Measurements from ENCODE around the gene TNFAIP3. TPM values are rescaled to one million over a fixed set of nuclear protein-coding genes. Genes with fewer than 3 reads are reported as not detected.

Gene TNFAIP3
- total and polyA plus RNA-seq, 2 of the 8 experiments (the other 6 are each of a cell fraction or from before 2014, with no cell fraction given) = 1.6 to 2.0 TPM

DNA sequence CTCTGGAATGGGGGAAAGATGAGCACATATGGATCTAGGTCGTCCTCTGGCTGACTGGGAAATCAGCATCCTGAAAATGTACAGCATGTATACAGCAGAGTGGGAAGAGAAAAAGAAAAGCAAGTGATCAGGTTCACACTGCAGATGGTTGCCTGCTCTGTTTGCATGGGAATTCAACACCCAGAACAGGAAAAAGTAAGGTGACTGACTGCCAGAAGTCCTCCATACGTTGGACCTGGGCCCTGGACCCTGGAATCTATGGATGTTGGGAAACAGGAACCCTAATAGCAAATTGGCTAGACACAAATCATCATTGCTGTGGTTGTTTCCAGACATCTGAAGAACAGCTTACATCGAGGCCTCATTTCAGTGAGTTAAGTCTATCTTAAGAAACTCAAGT lies 30.3 kb upstream of the TNFAIP3 start:
- no peaks in the 10 kb centered on the region for H3K79me1 ChIP-seq (ENCODE audit: low read depth, low read length)
- H2AK5ac ChIP-seq (ENCODE audit: low read depth, low read length) = no peak overlapping the region
- H3K9ac ChIP-seq (replicated peaks in 1 of 4; ENCODE audit: extremely low read depth in 1 of 4, low read depth in 3 of 4, low read length in 3 of 4) = no peak overlapping the region
- FAIRE-seq = no peak
- no peaks in the 10 kb centered on the region for H4K20me1 ChIP-seq (replicated peaks in 1 of 2; ENCODE audit: control insufficient read depth in 1 of 2, insufficient read depth in 2 of 2, low read length in 2 of 2)
- no peak overlapping the region for H3K56ac ChIP-seq (replicated peaks; ENCODE audit: insufficient read length, low read depth, low read length)
- no peak overlapping the region for H2BK15ac ChIP-seq (ENCODE audit: low read length)
- no peak overlapping the region for H3K23ac ChIP-seq (ENCODE audit: insufficient read length)
- H3K27me3 ChIP-seq (replicated peaks in 1 of 4; ENCODE audit: control insufficient read depth in 3 of 4, extremely low read depth in 1 of 4, insufficient read depth in 3 of 4, low read length in 3 of 4) = no peaks in the 10 kb centered on the region
- H4K5ac ChIP-seq (ENCODE audit: insufficient read length, low read depth, low read length) = no peak overlapping the region
- no peaks in the 10 kb centered on the region for H3K79me2 ChIP-seq (ENCODE audit: control insufficient read depth in 1 of 2, insufficient read depth in 2 of 2, low read length in 2 of 2)
- WGBS, 2 experiments (ENCODE audit: extremely low coverage in 1 of 2, insufficient coverage in 1 of 2, insufficient read length in 1 of 2, insufficient replicate concordance in 2 of 2, low coverage in 1 of 2, low lambda C conversion rate in 2 of 2, missing lambda C conversion rate in 1 of 2) = 85% methylated on average over 3 of the region's 3 CpGs; no CpG with 5 or more reads in 1 of the 2 experiments
- H3K27ac ChIP-seq (ENCODE audit: low read depth, low read length) = no peak overlapping the region
- no peak for DNase-seq (ENCODE audit: low read depth in 1 of 2, low spot score in 2 of 2)
- no peaks in the 10 kb centered on the region for H3K23me2 ChIP-seq (ENCODE audit: low read depth, low read length)
- H4K8ac ChIP-seq (ENCODE audit: extremely low read depth, insufficient read depth, low read length) = no peak overlapping the region
- TF ChIP-seq, protein P1, sequence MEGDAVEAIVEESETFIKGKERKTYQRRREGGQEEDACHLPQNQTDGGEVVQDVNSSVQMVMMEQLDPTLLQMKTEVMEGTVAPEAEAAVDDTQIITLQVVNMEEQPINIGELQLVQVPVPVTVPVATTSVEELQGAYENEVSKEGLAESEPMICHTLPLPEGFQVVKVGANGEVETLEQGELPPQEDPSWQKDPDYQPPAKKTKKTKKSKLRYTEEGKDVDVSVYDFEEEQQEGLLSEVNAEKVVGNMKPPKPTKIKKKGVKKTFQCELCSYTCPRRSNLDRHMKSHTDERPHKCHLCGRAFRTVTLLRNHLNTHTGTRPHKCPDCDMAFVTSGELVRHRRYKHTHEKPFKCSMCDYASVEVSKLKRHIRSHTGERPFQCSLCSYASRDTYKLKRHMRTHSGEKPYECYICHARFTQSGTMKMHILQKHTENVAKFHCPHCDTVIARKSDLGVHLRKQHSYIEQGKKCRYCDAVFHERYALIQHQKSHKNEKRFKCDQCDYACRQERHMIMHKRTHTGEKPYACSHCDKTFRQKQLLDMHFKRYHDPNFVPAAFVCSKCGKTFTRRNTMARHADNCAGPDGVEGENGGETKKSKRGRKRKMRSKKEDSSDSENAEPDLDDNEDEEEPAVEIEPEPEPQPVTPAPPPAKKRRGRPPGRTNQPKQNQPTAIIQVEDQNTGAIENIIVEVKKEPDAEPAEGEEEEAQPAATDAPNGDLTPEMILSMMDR (IDR thresholded peaks at IDR 0.05; ENCODE audit: control extremely low read depth in 1 of 3, insufficient read depth in 1 of 3, low read depth in 1 of 3, low read length in 3 of 3) = no peak
- TF ChIP-seq CHD2 (IDR thresholded peaks at IDR 0.05; ENCODE audit: low read length) = no peak
- no peak for TF ChIP-seq RFX5 (IDR thresholded peaks at IDR 0.05; ENCODE audit: borderline replicate concordance, low read depth, low read length)
- no peak for TF ChIP-seq SUZ12 (IDR thresholded peaks at IDR 0.05; ENCODE audit: low read length)
- no peak for TF ChIP-seq PHF8 (conservative IDR thresholded peaks at IDR 0.05; ENCODE audit: low read depth, low read length)
- TF ChIP-seq EZH2 (IDR thresholded peaks at IDR 0.05; ENCODE audit: low read depth, low read length, severe bottlenecking) = no peak
- TF ChIP-seq TAF7 (optimal IDR thresholded peaks at IDR 0.05; ENCODE audit: borderline replicate concordance, low read depth, low read length) = no peak
- no peak for TF ChIP-seq HDAC2 (IDR thresholded peaks at IDR 0.05; ENCODE audit: borderline replicate concordance in 1 of 2, low read depth in 2 of 2, low read length in 2 of 2)
- no peak for TF ChIP-seq NANOG (IDR thresholded peaks at IDR 0.05; ENCODE audit: insufficient read depth, low read depth, low read length, poor library complexity, severe bottlenecking)
- no peak for TF ChIP-seq SP4 (IDR thresholded peaks at IDR 0.05; ENCODE audit: low read length)
- no peaks in the 10 kb centered on the region for H3K9me3 ChIP-seq (ENCODE audit: insufficient read depth in 2 of 2, low read depth in 1 of 2, low read length in 1 of 2)
- no peak overlapping the region for H2AFZ ChIP-seq (ENCODE audit: low read length)
- ChIA-PET CTCF (ENCODE audit: partially characterized antibody) (interaction anchor here (0.7 to 1.6 kb wide), 2 partner anchors 13 to 42 kb away, joined by 3 read pairs; no protein-coding TSS in a partner anchor), POLR2A (ENCODE audit: partially characterized antibody) (no interaction called here)
- no peak overlapping the region for H2BK5ac ChIP-seq (ENCODE audit: low read depth, low read length)
- no peak overlapping the region for H3K14ac ChIP-seq (ENCODE audit: insufficient read length)
- H3K18ac ChIP-seq (ENCODE audit: extremely low read depth, low read length) = no peak overlapping the region
- no peaks in the 10 kb centered on the region for H3K4me1 ChIP-seq (replicated peaks in 1 of 4; ENCODE audit: control insufficient read depth in 3 of 4, insufficient read depth in 4 of 4, low read length in 3 of 4)
- H4K91ac ChIP-seq (replicated peaks; ENCODE audit: insufficient read length, low read length) = no peak overlapping the region
- no peaks in the 10 kb centered on the region for H3K36me3 ChIP-seq (ENCODE audit: control insufficient read depth in 2 of 4, insufficient read depth in 4 of 4, low read length in 3 of 4)
- no peak overlapping the region for H3K4ac ChIP-seq (replicated peaks; ENCODE audit: insufficient read length, low read depth, low read length)
- H3K4me2 ChIP-seq (ENCODE audit: insufficient read depth in 1 of 2, low read depth in 2 of 2, low read length in 2 of 2) = no peak overlapping the region
- H2BK120ac ChIP-seq (replicated peaks; ENCODE audit: low read depth, low read length) = no peak overlapping the region
- H2BK20ac ChIP-seq (ENCODE audit: low read length) = no peak overlapping the region
- H2BK12ac ChIP-seq (ENCODE audit: low read depth, low read length) = no peak overlapping the region
- no peak overlapping the region for H3K4me3 ChIP-seq (ENCODE audit: extremely low read depth in 1 of 4, insufficient read depth in 2 of 4, low read depth in 3 of 4, low read length in 4 of 4)
